Psoas muscle (tissue), 8 donors: ENCODE results near the gene JAML. TPM values are rescaled to one million over a fixed set of nuclear protein-coding genes. Genes with fewer than 3 reads are reported as not detected.

Experiments used
- ATAC-seq, 4 donors: fragments of 200-7000 bp; cut with Tn5 transposase; one replicate each; pipeline ENCODE4 v1.9.1; 2020; ENCODE audit warnings: moderate library complexity in 3 of 4, mild to moderate bottlenecking in 2 of 4
- DNase-seq, 2 donors: peaks; one replicate each; pipeline ENCODE4 v3.0.0-alpha.2; 2020
- H3K27ac ChIP-seq: fragments of 200-600 bp; one replicate; pipeline ENCODE4 v1.8.0; 2022
- H3K27me3 ChIP-seq, 3 donors: fragments of 200-600 bp in 1 of 3; one replicate each; pipeline versions ENCODE4 v1.6.1 to v1.8.0; 2013 to 2022; ENCODE audit warnings: low read length in 2 of 3, mild to moderate bottlenecking in 2 of 3, moderate library complexity in 1 of 3; ENCODE audit not compliant: insufficient read depth in 3 of 3
- H3K36me3 ChIP-seq, 2 donors: fragments of 200-600 bp in 1 of 2; one replicate each; pipeline versions ENCODE4 v1.6.1 to v1.8.0; 2013 to 2022; ENCODE audit warnings: low read depth in 1 of 2, mild to moderate bottlenecking in 1 of 2, moderate library complexity in 1 of 2; ENCODE audit not compliant: insufficient read depth in 1 of 2
- H3K4me1 ChIP-seq: fragments of 200-600 bp; one replicate; pipeline ENCODE4 v1.8.0; 2022
- H3K4me3 ChIP-seq: fragments of 200-600 bp; one replicate; pipeline ENCODE4 v1.8.0; 2022; ENCODE audit warnings: mild to moderate bottlenecking
- H3K9me3 ChIP-seq: fragments of 200-600 bp; one replicate; pipeline ENCODE4 v1.8.0; 2022
- CTCF ChIP-seq: fragments of 200-600 bp; IDR thresholded peaks from one replicate; pipeline ENCODE4 v1.8.0; 2022; ENCODE audit warnings: antibody characterized with exemption
- WGBS, 3 donors: extraction: QIAGEN DNeasy Blood & Tissue Kit; methylation state at CpG; one replicate each; pipeline versions ENCODE4 v1.1.6 to v1.1.7; 2013; 5-methylcytosine and 5-hydroxymethylcytosine counted together
- intact Hi-C, 2 donors: fragments of 100-400 bp; cut with DNase I; formaldehyde crosslinking; loops; one replicate each; pipeline versions ENCODE4 v1.11.0 to v1.14.2; 2022
- polyA plus RNA-seq, 3 donors: library from polyadenylated mRNA; stranded (reverse); fragments of 200-250 nt; gene quantifications; one replicate each; pipeline ENCODE4 v1.2.3, GENCODE V29; 2013
- total RNA-seq, 4 donors: library from RNA; stranded (reverse); fragmentation: NEBNext Ultra II Directional in 2 of 4; extraction: Animal tissue kit (Norgen Biotek cat#: 25700) in 2 of 4; gene quantifications; one replicate each; pipeline versions ENCODE4 v1.2.1 to v1.2.4, GENCODE V29; 2021 to 2023
- donor health status: healthy with polysubstance abuse.
- donor health status: DM: no; HTN: no; CAD: no; lungs with moderate emphysema.
- donor health status: Bipolar disorder and iron deficiency.
- donor health status: healthy.
- donor health status: DM: yes; HTN: yes; CAD: no.
- donor health status: DM: no; HTN: no; CAD: no.
- donor health status: DM: no; HTN: no; CAD: no.
- donor health status: DM: yes; HTN: yes; CAD: no.

JAML gene
- total and polyA plus RNA-seq, 7 donors, result 0.21 to 1.8 (median 0.48) TPM

GRCh38 chr11:118149493-118149892 is 75.3 kb downstream of the JAML start:
- WGBS, 3 donors, result 72 to 100% (median 87%) methylated on average over 1 of the region's 1 CpG
- H3K4me3 ChIP-seq, result no peak overlapping the region
- H3K27ac ChIP-seq, result peak overlapping the region; percentile 4

GRCh38 chr11:118148856-118149255 is 76.0 kb downstream of the JAML start:
- no peak for TF ChIP-seq CTCF
- peak in 1 of 2 donors; percentile 30 for DNase-seq
- intact Hi-C loops, result loop anchor here (5.0 to 10.0 kb wide), 3 partner anchors 206 to 346 kb away; partner anchors contain the start of gene UBE4A (in 1 of the 2)
- Histone ChIP-seq H3K4me3 (no peak overlapping the region), H3K27ac (peak overlapping the region; percentile 52), H3K36me3 (no peaks in the 10 kb centered on the region), H3K4me1 (no peaks in the 10 kb centered on the region), H3K9me3 (no peaks in the 10 kb centered on the region), H3K27me3 (peaks cover 0 to 15% (median 0%) of the 10 kb centered on the region in 3 donors)
- 80 to 90% (median 80%) methylated on average over 2 of the region's 2 CpGs for WGBS, 3 donors
- ATAC-seq, result no peak

More at GRCh38 chr11:118149493-118149892, 75.3 kb downstream of the JAML start:
- ATAC-seq (no peak), DNase-seq (no peak)
- Histone ChIP-seq H3K4me1 (peaks cover under 1% of the 10 kb centered on the region), H3K27me3 (peaks cover 0 to 20% (median 0%) of the 10 kb centered on the region in 3 donors), H3K36me3 (no peaks in the 10 kb centered on the region), H3K9me3 (no peaks in the 10 kb centered on the region)
- TF ChIP-seq CTCF, result no peak
- intact Hi-C loops, result loop anchor here (5.0 to 10.0 kb wide), 3 partner anchors 205 to 345 kb away; partner anchors contain the start of gene UBE4A (in 1 of the 2)

- Histone ChIP-seq H3K27ac (peak overlapping the region; percentile 52), H3K27me3 (peaks cover 0 to 12% (median 0%) of the 10 kb centered on the region in 3 donors), H3K4me3 (no peak overlapping the region), H3K36me3 (no peaks in the 10 kb centered on the region), H3K4me1 (no peaks in the 10 kb centered on the region), H3K9me3 (no peaks in the 10 kb centered on the region)
- TF ChIP-seq CTCF, result no peak
- intact Hi-C loops, result loop anchor here (5.0 to 10.0 kb wide), 3 partner anchors 207 to 347 kb away; partner anchors contain the start of gene UBE4A (in 1 of the 2)
- ATAC-seq, result no peak
- DNase-seq, result peak in 1 of 2 donors; percentile 47
- 70 to 83% (median 76%) methylated on average over 8 of the region's 8 CpGs for WGBS, 3 donors
These were observed 76.6 kb downstream of the JAML start for GRCh38 chr11:118148240-118148639.

DNA sequence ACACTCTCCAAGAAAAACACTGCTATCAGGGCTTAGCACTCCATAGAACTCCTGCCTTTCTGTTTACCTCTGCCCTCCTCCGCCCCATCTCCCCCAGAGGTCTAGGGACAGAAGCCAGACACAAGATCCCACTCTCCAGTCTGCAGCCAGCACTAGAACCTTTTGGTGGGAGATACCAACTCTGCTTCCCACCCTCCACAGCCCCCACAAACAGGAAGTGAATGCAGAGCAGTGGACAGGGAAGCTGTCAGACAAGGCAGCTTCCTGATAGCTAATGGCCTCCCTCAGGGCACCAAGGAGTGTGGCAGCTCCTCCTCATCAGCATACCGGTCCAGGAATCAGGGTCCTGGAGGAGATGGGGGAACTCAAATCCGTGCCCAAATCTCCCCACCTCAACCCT is 77.3 kb downstream of the JAML start:
- WGBS, 3 donors, result 67 to 79% (median 71%) methylated on average over 3 of the region's 3 CpGs

More for the DNA sequence above, 77.3 kb downstream of the JAML start:
- H3K4me1 ChIP-seq, result no peaks in the 10 kb centered on the region
- peak in 1 of 2 donors; percentile 18 for DNase-seq
- peaks cover 0 to 8% (median 0%) of the 10 kb centered on the region in 3 donors for H3K27me3 ChIP-seq
- intact Hi-C loops, result loop anchor here (5.0 to 10.0 kb wide), 3 partner anchors 207 to 347 kb away; partner anchors contain the start of gene UBE4A (in 1 of the 2)
- H3K9me3 ChIP-seq, result no peaks in the 10 kb centered on the region
- H3K4me3 ChIP-seq, result no peak overlapping the region
- H3K36me3 ChIP-seq, result no peaks in the 10 kb centered on the region
- H3K27ac ChIP-seq, result peak overlapping the region; percentile 52
- no peak for ATAC-seq
- no peak for TF ChIP-seq CTCF
